HEK293 (cell line): ENCODE measurements around the gene TSPOAP1.
A peak's percentile ranks its signal among the peaks of the same experiment; 100 is the strongest.

Experiments used
- KLF1 ChIP-seq: fragments of 450-650 bp; formaldehyde crosslinking; IDR thresholded peaks from 2 replicates; pipeline ENCODE4 v1.5.1; 2016; ENCODE audit warnings: missing biosample characterization, missing genetic modification characterization
- KLF8 ChIP-seq: fragments of 450-650 bp; formaldehyde crosslinking; IDR thresholded peaks from 2 replicates; pipeline ENCODE4 v1.5.1; 2016; ENCODE audit warnings: missing biosample characterization, missing genetic modification characterization
- MZF1 ChIP-seq: fragments of 450-650 bp; formaldehyde crosslinking; IDR thresholded peaks from 2 replicates; pipeline ENCODE4 v1.5.1; 2017; ENCODE audit warnings: missing biosample characterization, missing genetic modification characterization, borderline replicate concordance
- OSR2 ChIP-seq: fragments of 450-650 bp; formaldehyde crosslinking; IDR thresholded peaks from 2 replicates; pipeline ENCODE4 v1.5.1; 2016; ENCODE audit warnings: missing biosample characterization, missing genetic modification characterization
- SETDB1 ChIP-seq: IDR thresholded peaks from one replicate; pipeline ENCODE4 v1.6.1; 2017; ENCODE audit warnings: mild to moderate bottlenecking, low read length, moderate library complexity, mixed read lengths; ENCODE audit not compliant: insufficient read length
- TCF7L2 ChIP-seq: IDR thresholded peaks from 2 replicates; pipeline ENCODE4 v1.6.1; 2011; ENCODE audit warnings: low read depth, mild to moderate bottlenecking, inconsistent platforms, low read length, moderate library complexity, borderline replicate concordance
- ZBTB17 ChIP-seq: fragments of 450-650 bp; formaldehyde crosslinking; IDR thresholded peaks from 2 replicates; pipeline ENCODE4 v1.5.1; 2016; ENCODE audit warnings: missing biosample characterization, missing genetic modification characterization
- ZBTB48 ChIP-seq: fragments of 450-650 bp; formaldehyde crosslinking; IDR thresholded peaks from 2 replicates; pipeline ENCODE4 v1.5.1; 2016; ENCODE audit warnings: missing biosample characterization, missing genetic modification characterization
- ZFHX2 ChIP-seq: fragments of 450-650 bp; formaldehyde crosslinking; conservative IDR thresholded peaks from 2 replicates; pipeline ENCODE4 v1.5.1; 2016; ENCODE audit warnings: missing biosample characterization, missing genetic modification characterization
- ZFP3 ChIP-seq: fragments of 450-650 bp; formaldehyde crosslinking; IDR thresholded peaks from 2 replicates; pipeline ENCODE4 v1.5.1; 2016; ENCODE audit warnings: low read depth, missing biosample characterization, missing genetic modification characterization
- ZNF16 ChIP-seq: fragments of 450-650 bp; formaldehyde crosslinking; IDR thresholded peaks from 2 replicates; pipeline ENCODE4 v1.5.1; 2016; ENCODE audit warnings: low read depth, missing biosample characterization, missing genetic modification characterization
- ZNF24 ChIP-seq: fragments of 450-650 bp; formaldehyde crosslinking; IDR thresholded peaks from 2 replicates; pipeline ENCODE4 v1.5.1; 2016; ENCODE audit warnings: missing biosample characterization, missing genetic modification characterization
- ZNF266 ChIP-seq: fragments of 450-650 bp; formaldehyde crosslinking; IDR thresholded peaks from 2 replicates; pipeline ENCODE4 v1.5.1; 2016; ENCODE audit warnings: missing biosample characterization, missing genetic modification characterization, low read depth
- ZNF324 ChIP-seq: fragments of 450-650 bp; formaldehyde crosslinking; IDR thresholded peaks from 2 replicates; pipeline ENCODE4 v1.5.1; 2016; ENCODE audit warnings: missing biosample characterization, missing genetic modification characterization
- ZNF585B ChIP-seq: fragments of 450-650 bp; formaldehyde crosslinking; IDR thresholded peaks from 2 replicates; pipeline ENCODE4 v1.5.1; 2016; ENCODE audit warnings: missing biosample characterization, missing genetic modification characterization
- ZNF629 ChIP-seq: fragments of 450-650 bp; formaldehyde crosslinking; IDR thresholded peaks from 2 replicates; pipeline ENCODE4 v1.5.1; 2017; ENCODE audit warnings: missing biosample characterization, missing genetic modification characterization
- ZNF76 ChIP-seq: fragments of 450-650 bp; formaldehyde crosslinking; IDR thresholded peaks from 2 replicates; pipeline ENCODE4; 2016; ENCODE audit warnings: low read depth, missing biosample characterization, missing genetic modification characterization, borderline replicate concordance
- ZXDB ChIP-seq: fragments of 450-650 bp; formaldehyde crosslinking; IDR thresholded peaks from 2 replicates; pipeline ENCODE4 v1.5.1; 2016; ENCODE audit warnings: missing biosample characterization, missing genetic modification characterization
- TF ChIP-seq, protein P1 (sequence below): fragments of 450-650 bp; formaldehyde crosslinking; IDR thresholded peaks from 2 replicates; pipeline ENCODE4 v1.5.1; 2016; ENCODE audit warnings: missing biosample characterization, missing genetic modification characterization
- TF ChIP-seq, protein P2 (sequence below): fragments of 450-650 bp; formaldehyde crosslinking; IDR thresholded peaks from 2 replicates; pipeline ENCODE4 v1.5.1; 2016; ENCODE audit warnings: missing biosample characterization, missing genetic modification characterization
- TF ChIP-seq, protein P3 (sequence below): fragments of 450-650 bp; formaldehyde crosslinking; IDR thresholded peaks from 2 replicates; pipeline ENCODE4 v1.5.1; 2017; ENCODE audit warnings: missing biosample characterization, missing genetic modification characterization
- TF ChIP-seq, protein P4 (sequence below): fragments of 450-650 bp; formaldehyde crosslinking; IDR thresholded peaks from 2 replicates; pipeline ENCODE4 v1.5.1; 2016; ENCODE audit warnings: missing biosample characterization, missing genetic modification characterization
- TF ChIP-seq, protein P5 (sequence below): fragments of 450-650 bp; formaldehyde crosslinking; IDR thresholded peaks from 2 replicates; pipeline ENCODE4 v1.5.1; 2016; ENCODE audit warnings: missing biosample characterization, missing genetic modification characterization, borderline replicate concordance
- TF ChIP-seq, protein P6 (sequence below): fragments of 450-650 bp; formaldehyde crosslinking; IDR thresholded peaks from 2 replicates; pipeline ENCODE4 v1.5.1; 2016; ENCODE audit warnings: missing biosample characterization, missing genetic modification characterization

The TSPOAP1 gene

DNA sequence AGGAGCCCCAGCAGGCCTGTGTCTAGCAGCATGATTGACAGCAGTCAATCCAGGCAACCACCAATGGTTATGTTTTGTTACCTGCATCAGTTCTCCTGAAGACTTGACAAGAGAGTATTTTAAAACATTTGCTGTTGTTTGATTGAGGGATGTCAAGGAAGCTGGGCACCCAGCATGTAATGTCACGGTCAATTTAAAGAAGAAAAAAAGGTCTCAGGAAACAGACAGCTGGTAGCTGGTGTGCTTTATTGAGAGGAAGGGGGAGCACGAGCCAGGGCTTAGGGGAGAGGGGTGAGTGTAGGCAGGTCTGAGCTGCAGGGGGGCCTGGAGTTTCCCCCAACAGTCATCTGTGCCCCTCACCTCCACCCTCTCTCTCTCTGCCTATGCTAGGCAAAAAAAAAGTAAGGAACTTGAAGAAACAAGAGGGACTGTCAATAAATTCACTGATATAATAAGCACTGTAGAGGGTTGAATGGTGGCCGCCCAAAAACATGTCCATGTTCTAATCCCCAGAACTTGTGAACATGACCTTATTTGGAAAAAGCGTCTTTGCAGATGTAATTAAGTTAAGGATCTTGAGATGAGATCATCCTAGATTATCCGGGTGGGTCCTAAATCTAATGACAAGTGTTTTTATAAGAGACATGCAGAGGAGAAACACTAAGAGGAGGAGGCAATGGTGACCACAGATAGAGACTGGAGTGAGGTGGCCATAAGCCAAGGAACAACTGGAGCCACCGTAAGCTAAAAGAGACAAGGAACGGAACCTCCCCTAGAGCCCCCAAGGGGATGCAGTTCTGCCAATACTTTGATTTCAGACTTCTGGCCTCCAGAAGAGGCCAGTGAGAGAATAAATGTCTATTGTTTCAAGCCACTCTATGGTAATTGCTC is 14.5 kb downstream of the TSPOAP1 start (continued):
- TF ChIP-seq, protein P1, sequence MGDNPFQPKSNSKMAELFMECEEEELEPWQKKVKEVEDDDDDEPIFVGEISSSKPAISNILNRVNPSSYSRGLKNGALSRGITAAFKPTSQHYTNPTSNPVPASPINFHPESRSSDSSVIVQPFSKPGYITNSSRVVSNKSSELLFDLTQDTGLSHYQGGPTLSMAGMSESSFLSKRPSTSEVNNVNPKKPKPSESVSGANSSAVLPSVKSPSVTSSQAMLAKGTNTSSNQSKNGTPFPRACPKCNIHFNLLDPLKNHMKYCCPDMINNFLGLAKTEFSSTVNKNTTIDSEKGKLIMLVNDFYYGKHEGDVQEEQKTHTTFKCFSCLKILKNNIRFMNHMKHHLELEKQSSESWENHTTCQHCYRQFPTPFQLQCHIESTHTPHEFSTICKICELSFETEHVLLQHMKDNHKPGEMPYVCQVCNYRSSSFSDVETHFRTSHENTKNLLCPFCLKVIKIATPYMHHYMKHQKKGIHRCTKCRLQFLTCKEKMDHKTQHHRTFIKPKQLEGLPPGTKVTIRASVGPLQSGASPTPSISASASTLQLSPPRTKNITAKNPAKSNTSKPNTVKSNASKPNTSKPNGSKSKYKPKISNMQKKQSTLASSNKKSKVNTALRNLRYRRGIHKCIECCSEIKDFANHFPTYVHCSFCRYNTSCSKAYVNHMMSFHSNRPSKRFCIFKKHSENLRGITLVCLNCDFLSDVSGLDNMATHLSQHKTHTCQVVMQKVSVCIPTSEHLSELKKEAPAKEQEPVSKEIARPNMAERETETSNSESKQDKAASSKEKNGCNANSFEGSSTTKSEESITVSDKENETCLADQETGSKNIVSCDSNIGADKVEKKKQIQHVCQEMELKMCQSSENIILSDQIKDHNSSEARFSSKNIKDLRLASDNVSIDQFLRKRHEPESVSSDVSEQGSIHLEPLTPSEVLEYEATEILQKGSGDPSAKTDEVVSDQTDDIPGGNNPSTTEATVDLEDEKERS, result 0 out of 2 replicates have a peak, but pooled peaks have one; percentile 31
- TF ChIP-seq, protein P2, sequence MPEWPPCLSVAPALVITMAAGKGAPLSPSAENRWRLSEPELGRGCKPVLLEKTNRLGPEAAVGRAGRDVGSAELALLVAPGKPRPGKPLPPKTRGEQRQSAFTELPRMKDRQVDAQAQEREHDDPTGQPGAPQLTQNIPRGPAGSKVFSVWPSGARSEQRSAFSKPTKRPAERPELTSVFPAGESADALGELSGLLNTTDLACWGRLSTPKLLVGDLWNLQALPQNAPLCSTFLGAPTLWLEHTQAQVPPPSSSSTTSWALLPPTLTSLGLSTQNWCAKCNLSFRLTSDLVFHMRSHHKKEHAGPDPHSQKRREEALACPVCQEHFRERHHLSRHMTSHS, result no peak
- no peak for TF ChIP-seq ZNF16 (tag by site-specific recombination)
- no peak for TF ChIP-seq ZNF76 (tag by site-specific recombination)
- no peak for TF ChIP-seq ZFP3
- peak; percentile 65; the same call in 1 of the 2 replicates for TF ChIP-seq ZNF24
- no peak for TF ChIP-seq ZFHX2 (tag by site-specific recombination)
- TF ChIP-seq ZXDB (tag by site-specific recombination), result peak; percentile 37; the same call in 1 of the 2 replicates
- peak; percentile 39 for TF ChIP-seq ZBTB17 (tag by site-specific recombination)
- TF ChIP-seq ZNF629, result peak; percentile 58
- no peak for TF ChIP-seq TCF7L2
- peak; percentile 16; the same call in 1 of the 2 replicates for TF ChIP-seq KLF8 (tag by site-specific recombination)
- TF ChIP-seq, protein P3, sequence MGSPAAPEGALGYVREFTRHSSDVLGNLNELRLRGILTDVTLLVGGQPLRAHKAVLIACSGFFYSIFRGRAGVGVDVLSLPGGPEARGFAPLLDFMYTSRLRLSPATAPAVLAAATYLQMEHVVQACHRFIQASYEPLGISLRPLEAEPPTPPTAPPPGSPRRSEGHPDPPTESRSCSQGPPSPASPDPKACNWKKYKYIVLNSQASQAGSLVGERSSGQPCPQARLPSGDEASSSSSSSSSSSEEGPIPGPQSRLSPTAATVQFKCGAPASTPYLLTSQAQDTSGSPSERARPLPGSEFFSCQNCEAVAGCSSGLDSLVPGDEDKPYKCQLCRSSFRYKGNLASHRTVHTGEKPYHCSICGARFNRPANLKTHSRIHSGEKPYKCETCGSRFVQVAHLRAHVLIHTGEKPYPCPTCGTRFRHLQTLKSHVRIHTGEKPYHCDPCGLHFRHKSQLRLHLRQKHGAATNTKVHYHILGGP (tag by site-specific recombination), result no peak
- TF ChIP-seq KLF1, result peak; percentile 39; the same call in 1 of the 2 replicates
- TF ChIP-seq MZF1 (tag by site-specific recombination), result peak; percentile 73; the same call in 1 of the 2 replicates
- TF ChIP-seq ZBTB48 (tag by site-specific recombination), result peak; percentile 94
- TF ChIP-seq ZNF266 (tag by site-specific recombination), result no peak
- TF ChIP-seq, protein P4, sequence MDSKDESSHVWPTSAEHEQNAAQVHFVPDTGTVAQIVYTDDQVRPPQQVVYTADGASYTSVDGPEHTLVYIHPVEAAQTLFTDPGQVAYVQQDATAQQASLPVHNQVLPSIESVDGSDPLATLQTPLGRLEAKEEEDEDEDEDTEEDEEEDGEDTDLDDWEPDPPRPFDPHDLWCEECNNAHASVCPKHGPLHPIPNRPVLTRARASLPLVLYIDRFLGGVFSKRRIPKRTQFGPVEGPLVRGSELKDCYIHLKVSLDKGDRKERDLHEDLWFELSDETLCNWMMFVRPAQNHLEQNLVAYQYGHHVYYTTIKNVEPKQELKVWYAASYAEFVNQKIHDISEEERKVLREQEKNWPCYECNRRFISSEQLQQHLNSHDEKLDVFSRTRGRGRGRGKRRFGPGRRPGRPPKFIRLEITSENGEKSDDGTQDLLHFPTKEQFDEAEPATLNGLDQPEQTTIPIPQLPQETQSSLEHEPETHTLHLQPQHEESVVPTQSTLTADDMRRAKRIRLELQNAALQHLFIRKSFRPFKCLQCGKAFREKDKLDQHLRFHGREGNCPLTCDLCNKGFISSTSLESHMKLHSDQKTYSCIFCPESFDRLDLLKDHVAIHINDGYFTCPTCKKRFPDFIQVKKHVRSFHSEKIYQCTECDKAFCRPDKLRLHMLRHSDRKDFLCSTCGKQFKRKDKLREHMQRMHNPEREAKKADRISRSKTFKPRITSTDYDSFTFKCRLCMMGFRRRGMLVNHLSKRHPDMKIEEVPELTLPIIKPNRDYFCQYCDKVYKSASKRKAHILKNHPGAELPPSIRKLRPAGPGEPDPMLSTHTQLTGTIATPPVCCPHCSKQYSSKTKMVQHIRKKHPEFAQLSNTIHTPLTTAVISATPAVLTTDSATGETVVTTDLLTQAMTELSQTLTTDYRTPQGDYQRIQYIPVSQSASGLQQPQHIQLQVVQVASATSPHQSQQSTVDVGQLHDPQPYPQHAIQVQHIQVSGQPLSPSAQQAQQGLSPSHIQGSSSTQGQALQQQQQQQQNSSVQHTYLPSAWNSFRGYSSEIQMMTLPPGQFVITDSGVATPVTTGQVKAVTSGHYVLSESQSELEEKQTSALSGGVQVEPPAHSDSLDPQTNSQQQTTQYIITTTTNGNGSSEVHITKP, result peak; percentile 57
- TF ChIP-seq, protein P5, sequence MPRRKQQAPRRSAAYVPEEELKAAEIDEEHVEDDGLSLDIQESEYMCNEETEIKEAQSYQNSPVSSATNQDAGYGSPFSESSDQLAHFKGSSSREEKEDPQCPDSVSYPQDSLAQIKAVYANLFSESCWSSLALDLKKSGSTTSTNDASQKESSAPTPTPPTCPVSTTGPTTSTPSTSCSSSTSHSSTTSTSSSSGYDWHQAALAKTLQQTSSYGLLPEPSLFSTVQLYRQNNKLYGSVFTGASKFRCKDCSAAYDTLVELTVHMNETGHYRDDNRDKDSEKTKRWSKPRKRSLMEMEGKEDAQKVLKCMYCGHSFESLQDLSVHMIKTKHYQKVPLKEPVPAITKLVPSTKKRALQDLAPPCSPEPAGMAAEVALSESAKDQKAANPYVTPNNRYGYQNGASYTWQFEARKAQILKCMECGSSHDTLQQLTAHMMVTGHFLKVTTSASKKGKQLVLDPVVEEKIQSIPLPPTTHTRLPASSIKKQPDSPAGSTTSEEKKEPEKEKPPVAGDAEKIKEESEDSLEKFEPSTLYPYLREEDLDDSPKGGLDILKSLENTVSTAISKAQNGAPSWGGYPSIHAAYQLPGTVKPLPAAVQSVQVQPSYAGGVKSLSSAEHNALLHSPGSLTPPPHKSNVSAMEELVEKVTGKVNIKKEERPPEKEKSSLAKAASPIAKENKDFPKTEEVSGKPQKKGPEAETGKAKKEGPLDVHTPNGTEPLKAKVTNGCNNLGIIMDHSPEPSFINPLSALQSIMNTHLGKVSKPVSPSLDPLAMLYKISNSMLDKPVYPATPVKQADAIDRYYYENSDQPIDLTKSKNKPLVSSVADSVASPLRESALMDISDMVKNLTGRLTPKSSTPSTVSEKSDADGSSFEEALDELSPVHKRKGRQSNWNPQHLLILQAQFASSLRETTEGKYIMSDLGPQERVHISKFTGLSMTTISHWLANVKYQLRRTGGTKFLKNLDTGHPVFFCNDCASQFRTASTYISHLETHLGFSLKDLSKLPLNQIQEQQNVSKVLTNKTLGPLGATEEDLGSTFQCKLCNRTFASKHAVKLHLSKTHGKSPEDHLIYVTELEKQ (tag by site-specific recombination), result peak; percentile 89
- TF ChIP-seq ZNF324 (tag by site-specific recombination), result 0 out of 2 replicates have a peak, but pooled peaks have one; percentile 51
- no peak for TF ChIP-seq ZNF585B (tag by site-specific recombination)
- TF ChIP-seq SETDB1, result peak; percentile 86
- TF ChIP-seq OSR2, result no peak; the same call in 1 of the 2 replicates
- TF ChIP-seq, protein P6, sequence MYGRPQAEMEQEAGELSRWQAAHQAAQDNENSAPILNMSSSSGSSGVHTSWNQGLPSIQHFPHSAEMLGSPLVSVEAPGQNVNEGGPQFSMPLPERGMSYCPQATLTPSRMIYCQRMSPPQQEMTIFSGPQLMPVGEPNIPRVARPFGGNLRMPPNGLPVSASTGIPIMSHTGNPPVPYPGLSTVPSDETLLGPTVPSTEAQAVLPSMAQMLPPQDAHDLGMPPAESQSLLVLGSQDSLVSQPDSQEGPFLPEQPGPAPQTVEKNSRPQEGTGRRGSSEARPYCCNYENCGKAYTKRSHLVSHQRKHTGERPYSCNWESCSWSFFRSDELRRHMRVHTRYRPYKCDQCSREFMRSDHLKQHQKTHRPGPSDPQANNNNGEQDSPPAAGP (tag by site-specific recombination), result 0 out of 2 replicates have a peak, but pooled peaks have one; percentile 33
